COLO668 (cell line): ENCODE results near the gene FCAR.
"Not testable (repeated sequence)": the region's sequence is repeated elsewhere in the genome, so short reads cannot be mapped to it uniquely, and the experiment has no call there.

ENCODE experiments used
- DNase-seq: peaks from one replicate; lab custom pipeline; 2025; ENCODE audit not compliant: unreplicated experiment; lab: John Stamatoyannopoulos, UW

FCAR gene

DNA sequence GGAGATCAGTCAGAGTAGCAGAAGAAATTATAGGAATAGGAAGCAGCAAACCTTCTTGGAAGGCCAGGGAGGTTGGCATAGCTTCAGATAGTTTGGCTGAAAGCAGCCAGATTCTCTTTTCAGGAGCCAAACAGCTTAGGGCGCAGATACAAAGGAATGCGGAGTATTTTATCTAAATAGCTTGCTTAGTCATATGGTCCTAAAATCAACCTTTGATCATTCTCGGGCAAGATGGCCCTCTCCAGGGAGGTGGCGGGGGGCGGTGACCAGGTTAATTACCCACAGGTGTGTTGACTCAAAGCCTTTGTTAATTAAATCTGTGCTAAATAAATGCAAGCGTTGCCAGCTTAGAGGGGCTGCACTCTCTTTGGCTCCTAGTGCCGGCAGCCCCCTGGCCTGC is 19.4 kb downstream of the FCAR start:
- DNase-seq: no peak

DNA sequence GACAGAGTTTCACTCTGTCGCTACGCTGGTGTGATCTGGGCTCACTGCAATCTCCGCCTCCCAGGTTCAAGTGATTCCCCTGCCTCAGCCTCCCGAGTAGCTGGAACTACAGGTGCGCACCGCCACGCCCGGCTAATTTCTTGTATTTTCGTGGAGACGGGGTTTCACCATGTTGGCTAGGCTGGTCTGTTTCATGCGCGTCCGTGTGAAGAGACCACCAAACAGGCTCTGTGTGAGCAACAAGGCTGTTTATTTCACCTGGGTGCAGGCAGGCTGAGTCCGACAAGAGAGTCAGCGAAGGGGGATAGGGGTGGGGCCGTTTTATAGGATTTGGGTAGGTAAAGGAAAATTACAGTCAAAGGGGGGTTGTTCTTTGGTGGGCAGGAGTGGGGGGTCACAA is 20.1 kb downstream of the FCAR start:
- not testable (repeated sequence) for DNase-seq

DNA sequence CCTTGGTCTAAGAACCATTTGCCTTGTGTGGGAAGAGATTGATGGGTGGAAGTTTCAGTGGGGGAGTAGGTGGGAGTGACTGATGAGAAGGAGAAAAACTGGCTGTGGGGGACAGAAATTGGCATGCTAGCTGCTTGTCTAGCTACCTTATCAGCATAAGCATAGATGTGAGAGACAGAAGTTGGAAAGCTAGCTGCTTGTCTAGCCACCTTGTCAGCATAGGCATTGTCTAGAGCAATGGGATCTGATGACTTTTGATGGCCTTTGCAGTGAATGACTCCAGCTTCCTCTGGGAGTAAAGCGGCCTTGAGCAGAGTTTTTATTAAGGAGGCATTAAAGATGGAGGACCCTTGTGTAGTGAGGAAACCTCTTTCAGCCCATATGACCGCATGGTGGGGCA is 22.0 kb downstream of the FCAR start:
- no peak for DNase-seq

DNA sequence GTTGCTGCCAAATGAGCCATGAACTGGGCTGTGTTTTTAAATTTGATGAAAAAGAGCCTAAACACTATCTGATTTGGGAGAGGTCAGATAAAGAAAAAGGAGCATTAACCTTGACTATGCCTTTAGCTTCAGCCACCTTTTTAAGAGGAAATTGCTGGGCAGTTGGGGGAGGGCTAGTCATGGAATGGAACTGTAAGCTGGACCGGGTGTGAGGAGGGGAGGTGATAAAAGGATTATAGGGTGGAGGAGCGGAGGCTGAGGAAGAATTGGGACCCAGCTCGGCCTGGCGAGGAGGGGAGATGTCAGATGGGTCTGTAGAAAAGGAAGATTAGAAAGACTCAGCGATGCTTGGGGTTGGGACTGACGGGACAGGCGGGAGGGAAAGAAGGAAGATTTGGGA is 24.6 kb downstream of the FCAR start:
- DNase-seq: not testable (repeated sequence)

DNA sequence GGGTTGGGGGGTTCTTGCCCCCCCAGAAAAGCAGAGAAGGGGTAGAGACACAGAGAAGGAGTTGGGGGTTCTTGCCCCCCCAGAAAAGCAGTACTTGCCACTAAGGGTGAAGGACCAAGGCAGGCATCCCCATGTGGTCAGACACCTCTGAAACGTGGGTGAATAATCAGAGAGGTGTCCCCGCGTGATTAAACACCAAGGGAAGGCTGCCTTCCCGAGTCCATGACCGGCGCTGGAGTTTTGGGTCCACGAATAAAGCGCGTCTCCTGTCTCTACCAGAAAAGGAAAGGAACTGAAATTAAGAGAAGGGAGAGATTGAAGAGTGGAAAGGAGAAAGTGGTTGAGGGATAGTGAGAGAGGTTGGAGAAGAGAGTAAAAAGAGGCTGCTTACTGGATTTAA is 25.6 kb downstream of the FCAR start:
- DNase-seq: not testable (repeated sequence)

DNA sequence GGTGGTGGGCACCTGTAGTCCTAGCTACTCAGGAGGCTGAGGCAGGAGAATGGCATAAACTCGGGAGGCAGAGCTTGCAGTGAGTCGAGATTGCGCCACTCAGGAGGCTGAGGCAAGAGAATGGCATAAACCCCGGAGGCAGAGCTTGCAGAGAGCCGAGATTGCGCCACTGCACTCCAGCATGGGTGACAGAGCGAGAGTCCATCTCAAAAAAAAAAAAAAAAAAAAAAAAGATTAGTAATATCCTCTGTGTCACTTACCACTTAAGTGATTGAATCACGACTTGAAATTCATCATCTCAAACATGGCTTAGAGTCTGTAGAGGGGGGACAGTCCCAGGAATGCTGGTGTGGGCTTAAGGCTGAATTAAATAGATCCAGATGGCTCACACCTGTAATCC is 27.1 kb downstream of the FCAR start:
- not testable (repeated sequence) for DNase-seq

DNA sequence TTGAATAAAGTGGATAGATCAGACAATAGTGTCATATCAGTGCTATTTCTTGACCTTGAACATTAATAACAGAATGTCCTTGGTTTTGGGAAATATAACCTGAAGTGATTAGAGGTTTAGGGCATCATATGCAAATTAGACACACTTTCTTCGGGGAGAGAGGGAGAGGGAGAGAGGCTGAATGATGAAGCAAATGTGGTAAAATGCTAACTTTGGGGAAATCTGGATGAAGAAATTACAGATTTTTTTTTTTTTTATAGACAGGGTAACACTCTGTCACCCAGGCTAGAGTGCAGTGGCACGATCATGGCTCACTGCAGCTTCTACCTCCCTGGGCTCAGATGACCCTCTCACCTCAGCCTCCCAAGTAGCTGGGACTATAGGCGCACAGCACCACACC is 28.0 kb downstream of the FCAR start:
- DNase-seq: no peak

DNA sequence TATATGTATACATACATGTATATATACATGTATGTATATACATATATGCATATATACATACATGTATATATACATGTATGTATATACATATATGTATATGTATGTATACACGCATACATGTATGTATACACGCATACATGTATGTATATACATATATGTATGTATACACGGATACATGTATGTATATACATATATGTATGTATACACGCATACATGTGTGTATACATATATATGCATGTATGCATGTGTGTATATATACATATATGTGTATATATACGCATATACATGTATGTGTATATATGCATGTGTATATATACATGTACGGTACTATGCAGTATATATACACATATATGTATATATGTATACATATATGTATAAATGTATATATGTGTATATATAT is 29.3 kb downstream of the FCAR start:
- DNase-seq: no peak

DNA sequence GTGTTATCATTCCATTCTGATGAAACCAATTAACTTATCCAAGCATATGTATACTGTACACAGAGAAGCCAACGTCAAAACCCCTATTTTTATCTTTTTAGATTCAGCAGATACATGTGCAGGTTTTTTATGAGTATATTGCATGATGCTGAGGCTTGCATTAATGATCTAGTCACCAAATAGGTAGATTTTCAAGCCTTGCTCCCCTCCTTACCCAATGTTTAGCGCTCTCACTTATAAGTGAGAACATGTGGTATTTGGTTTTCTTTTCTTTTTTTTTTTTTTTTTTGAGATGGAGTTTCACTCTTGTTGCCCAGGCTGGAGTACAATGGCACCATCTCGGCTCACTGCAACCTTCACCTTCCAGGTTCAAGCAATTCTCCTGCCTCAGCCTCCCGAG is 30.2 kb downstream of the FCAR start:
- DNase-seq: not testable (repeated sequence)

DNA sequence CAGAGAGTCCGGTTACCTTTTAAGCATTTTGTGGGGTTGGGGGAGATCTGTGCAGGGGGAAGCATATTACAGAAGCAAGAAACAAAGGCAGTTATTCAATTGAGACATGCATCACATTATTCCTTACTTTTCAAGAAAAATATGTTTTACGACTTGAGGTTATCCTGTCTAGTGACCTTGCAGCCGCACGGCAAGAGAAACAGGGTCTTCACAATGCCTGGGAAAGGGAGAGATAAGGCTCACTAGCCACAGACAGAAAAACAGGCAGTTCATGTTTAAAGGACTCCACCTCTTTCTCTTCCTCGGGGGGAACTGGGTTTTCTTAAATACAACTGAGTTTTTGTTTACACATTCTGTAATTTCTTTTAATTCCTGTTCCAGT is 31.4 kb downstream of the FCAR start:
- no peak for DNase-seq

DNA sequence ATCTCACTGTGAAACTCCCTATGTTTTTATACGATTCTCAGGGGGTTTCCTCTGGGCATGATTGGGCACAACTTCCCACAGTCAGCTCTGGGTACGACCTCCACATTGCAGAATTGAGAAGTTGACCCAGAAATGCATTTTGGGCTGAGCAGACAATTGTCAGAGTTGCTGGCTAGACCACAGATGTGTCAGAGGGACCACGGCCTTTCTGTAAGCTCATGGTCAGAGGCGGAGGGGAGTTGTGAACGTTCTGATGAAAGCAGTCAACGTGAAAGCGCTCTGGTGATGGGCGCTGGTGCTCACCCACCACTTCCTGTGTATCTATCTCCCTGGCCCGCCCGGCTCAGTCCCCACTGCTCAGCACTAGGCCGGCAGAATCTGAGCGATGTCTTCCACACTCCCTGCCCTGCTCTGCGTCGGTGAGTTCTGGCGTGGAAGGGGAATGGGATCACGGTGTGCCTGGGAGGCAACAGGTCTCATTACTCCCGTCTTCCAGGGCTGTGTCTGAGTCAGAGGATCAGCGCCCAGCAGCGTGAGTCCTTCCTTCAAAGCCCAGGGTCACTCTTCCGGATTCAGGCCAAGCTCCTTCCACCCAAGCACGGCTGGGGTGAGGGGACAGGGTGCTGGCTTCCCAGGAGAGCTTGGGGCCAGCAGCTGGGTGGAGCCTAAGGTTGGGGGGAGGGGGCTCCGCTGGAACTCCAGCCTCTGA is 31.9 kb downstream of the FCAR start, which contains the start of gene NCR1:
NCR1 (plus strand) TSS at position 346 of the 709 bp plus-strand sequence; CDS start at position 386, 40 bp downstream.
- DNase-seq: no peak

DNA sequence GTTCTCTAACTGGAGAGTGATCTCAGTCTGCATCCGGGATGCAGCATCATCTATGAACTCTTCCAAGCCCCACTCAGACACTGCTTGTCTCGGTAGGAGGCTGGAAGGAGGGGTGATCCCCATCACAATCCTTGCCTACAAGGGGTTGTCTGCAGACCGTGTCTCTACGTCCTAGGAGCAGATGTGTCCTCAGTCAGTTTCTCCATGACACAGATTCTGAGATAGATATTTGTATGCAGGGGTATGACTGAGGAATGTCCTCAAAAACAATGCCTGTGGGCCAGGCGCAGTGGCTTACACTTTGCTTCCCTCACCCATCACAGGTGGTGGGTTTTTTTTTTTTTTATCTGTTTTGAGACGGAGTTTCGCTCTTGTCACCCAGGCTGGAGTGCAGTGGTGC is 32.8 kb downstream of the FCAR start:
- DNase-seq: no peak

DNA sequence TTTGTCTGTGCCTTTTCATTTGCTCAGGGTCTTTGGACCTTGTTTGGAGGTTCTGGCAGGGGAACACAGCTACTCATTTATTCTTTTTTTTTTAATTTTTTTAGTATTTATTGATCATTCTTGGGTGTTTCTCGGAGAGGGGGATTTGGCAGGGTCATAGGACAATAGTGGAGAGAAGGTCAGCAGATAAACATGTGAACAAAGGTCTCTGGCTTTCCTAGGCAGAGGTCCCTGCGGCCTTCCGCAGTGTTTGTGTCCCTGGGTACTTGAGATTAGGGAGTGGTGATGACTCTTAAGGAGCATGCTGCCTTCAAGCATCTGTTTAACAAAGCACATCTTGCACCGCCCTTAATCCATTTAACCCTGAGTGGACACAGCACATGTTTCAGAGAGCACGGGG is 33.9 kb downstream of the FCAR start:
- DNase-seq: not testable (repeated sequence)

DNA sequence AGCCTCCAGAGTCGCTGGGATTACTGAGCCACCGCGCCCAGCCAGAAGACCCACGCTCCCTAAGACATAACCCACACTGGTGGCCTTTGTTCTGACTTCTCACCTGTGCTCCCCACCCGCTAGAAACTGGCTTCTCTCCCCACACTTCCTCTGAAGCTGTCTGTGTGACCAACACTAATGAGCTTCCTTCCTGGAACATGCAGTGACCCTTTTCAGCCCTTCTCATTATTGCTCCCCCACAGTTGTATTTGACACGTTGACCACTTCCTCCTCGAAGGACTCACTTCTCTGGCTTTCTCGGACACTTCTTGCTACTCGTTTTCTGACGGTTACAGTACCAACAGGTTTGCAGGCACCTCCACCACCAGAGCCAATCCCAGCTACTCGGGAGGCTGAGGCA is 42.8 kb downstream of the FCAR start:
- DNase-seq: no peak

DNA sequence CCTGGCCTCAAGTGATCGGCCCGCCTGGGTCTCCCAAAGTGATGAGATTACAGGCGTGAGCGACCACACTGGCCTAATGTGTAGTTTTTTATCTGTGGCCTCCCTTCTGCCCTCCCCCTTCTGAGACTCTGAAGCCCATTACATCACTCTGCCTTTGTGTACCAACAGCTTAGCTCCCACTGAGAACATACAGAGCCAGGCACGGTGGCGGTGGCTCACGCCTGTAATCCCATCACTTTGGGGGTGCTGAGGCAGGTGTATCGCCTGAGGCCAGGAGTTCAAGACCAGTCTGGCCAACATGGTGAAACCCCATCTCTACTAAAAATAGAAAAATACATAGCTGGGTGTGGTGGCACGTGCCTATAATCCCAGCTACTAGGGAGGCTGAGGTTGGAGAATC is 44.5 kb downstream of the FCAR start:
- no peak for DNase-seq

DNA sequence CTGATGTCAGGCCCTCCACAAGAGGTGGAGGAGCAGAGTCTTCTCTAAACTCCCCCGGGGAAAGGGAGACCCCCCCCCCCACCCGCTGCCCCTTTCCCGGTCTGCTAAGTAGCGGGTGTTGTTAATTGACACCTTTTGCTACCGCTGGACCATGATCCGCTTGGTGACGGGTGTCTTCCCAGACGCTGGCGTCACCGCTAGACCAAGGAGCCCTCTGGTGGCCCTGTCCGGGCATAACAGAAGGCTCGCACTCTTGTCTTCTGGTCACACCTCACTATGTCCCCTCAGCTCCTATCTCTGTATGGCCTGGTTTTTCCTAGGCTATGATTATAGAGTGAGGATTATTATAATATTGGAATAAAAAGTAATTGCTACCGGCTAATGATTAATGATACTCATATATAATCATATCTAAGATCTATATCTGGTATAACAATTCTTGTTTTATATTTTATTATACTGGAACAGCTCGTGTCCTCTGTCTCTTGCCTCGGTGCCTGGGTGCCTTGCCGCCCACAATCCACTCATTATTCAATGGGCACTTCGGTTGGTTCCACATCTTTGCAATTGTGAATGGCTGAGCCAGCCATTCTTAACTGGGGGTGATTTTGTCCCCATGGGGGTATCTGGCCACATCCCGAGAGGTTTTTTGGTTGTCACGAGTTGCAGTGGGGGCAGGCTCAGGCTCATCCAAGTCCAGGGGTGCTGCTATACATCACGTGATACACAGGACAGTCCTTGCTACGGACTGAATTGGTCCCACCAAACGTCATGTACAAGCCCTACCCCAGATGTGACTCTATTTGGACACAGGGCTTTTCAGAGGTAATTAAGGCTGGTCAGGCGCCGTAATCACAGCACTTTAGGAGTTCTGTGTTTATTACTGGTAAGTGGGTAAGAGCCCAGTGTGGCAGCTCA is 45.9 kb downstream of the FCAR start:
- not testable (repeated sequence) for DNase-seq

DNA sequence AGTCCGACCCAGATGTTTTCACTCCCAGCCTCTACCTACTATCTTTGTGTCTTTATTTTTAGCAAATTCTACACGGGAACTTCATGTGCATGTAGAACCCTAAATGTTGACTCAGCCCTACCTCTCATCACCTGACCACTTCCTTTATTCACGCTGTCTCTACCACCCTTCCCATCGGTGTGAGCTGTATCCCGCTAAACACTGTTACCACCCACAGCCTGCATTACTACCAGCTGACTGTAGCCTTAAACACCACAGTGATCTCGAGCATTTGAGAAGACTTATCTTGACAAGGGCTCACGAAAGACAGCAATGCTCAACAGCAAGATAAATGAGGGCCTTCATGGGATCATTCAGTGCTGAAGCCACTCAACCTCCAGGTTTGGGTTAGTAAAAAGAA is 47.0 kb downstream of the FCAR start:
- no peak for DNase-seq

DNA sequence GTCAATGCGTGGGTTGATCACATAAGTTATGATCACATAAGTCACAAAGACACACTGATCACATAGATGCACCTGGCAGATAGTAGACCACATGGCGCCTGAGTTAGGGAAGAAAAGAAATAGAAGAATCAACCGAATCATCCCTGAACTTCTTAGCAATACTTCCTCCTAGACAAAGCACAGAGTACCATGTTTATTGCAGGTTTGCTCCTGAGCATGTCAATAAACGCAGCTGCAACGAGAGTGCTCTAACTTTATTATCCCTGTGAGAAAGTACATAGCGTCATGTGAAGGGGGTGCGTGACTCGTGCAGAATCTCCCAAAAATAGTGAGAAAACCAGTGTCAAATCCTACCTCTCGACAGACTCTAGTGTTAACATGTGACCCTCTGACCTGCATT is 49.2 kb downstream of the FCAR start:
- DNase-seq: no peak

DNA sequence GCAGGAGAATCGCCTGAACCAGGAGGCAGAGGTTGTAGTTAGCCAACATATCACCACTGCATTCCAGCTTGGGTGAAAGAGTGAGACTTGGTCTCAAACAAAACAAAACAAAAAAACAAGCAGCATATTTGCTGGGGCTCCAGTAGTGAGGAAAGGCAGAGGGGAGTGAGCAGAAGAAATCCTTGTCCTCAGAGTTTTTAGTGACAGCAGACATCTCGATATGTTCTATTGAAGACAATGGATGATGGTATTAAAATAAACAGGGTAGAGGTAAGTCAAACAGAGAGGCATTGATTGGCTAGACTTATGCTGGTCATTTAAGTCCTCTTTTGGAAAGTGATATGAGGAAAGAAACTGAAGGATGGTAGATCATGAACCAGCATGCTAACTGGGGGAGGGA is 54.3 kb downstream of the FCAR start:
- DNase-seq: no peak

DNA sequence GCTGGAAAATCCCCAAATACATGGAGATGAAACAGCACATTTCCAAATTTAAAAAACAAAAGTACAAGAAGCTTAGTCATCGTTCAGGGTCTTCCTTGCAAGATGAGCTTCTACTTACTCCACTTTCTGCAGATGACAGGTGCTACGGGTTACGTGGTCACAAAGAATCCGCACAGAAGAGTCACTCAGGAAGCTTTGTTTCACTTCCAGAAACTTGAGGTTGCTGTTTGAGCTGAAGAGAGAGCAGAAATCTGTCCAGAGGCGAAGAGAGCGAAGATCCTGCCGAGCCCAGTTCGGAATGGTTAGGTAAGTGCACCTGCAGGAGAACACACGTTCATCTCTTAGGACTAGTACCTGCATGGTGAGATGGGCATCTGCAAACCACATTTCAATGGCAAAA is 63.9 kb downstream of the FCAR start:
- no peak for DNase-seq

DNA sequence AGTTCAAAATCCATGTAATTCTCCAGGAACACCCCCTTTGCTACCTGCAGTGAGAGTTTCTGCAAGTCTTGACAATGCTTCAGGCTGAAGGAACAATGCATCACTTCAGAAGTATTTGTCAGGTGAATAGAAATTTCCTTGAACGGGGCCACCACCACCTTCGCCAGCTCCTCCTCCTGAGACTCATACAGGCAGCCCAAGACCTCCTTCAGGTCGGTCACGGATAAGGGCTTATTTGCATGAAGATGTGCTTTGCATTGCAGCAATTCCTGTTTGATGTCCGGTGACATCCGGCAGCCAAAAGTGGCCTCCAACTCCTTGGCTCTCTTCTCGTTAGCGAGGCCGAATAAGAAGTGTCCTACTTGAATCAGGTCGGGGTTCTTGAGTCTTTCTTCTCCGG is 64.9 kb downstream of the FCAR start:
- DNase-seq: no peak

DNA sequence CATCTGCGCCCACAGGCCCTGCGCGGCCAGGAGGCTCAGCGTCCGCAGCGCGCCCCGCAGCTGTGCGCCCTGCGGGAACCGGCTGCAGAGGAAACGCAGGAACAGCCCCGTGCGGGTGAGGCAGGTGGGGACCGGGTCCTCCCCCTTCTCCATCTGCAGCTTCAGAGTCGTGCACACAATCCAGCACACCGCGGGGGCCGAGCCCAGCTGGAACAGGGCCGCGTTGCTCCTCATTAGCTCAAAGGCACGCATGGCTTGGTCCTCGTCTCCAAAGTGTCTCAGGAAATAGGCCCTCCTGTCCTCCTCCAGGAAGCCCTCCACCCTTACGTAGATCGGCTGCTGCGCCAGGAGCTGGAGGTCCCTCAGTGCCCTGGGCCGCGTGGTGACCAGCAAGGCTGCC is 65.5 kb downstream of the FCAR start:
- DNase-seq: not testable (repeated sequence)
